Erythroblast (primary cell): ENCODE data around the gene TOE1.

Source experiments
- GATA1 ChIP-seq: IDR thresholded peaks from 2 replicates; pipeline ENCODE4 v1.6.1; 2011; ENCODE audit warnings: low read depth, mild to moderate bottlenecking, control low read depth, low read length, moderate library complexity
- POLR2A ChIP-seq: IDR thresholded peaks from 2 replicates; pipeline ENCODE4 v1.6.1; 2011; ENCODE audit warnings: mild to moderate bottlenecking, low read length

- TF ChIP-seq POLR2A (no peak), GATA1 (no peak)
These were observed 14.9 kb downstream of the TOE1 start for GRCh38 chr1:45354838-45355237.
